Measurements from ENCODE around the gene CAPN11.
"Not testable (repeated sequence)": the region's sequence is repeated elsewhere in the genome, so short reads cannot be mapped to it uniquely, and the experiment has no call there.

CAPN11 gene

GRCh38 chr6:44183783-44184182 lies 25.2 kb downstream of the CAPN11 start:
- no peak for DNase-seq

- DNase-seq: not testable (repeated sequence)
These were observed 26.7 kb downstream of the CAPN11 start for GRCh38 chr6:44185356-44185755.

- DNase-seq: no peak
These were observed 27.5 kb downstream of the CAPN11 start for GRCh38 chr6:44185953-44186634.

GRCh38 chr6:44186635-44187025 lies 28.0 kb downstream of the CAPN11 start:
- no peak for DNase-seq

GRCh38 chr6:44188819-44189218 lies 30.2 kb downstream of the CAPN11 start:
- DNase-seq: no peak

- DNase-seq: no peak
These were observed 30.6 kb downstream of the CAPN11 start for GRCh38 chr6:44189257-44189656.

GRCh38 chr6:44190715-44191114 lies 32.1 kb downstream of the CAPN11 start:
- no peak for DNase-seq

GRCh38 chr6:44192428-44193041 lies 33.9 kb downstream of the CAPN11 start:
- DNase-seq: no peak

- no peak for DNase-seq
These were observed 34.8 kb downstream of the CAPN11 start for GRCh38 chr6:44193307-44193910.

- DNase-seq: no peak
These were observed 35.7 kb downstream of the CAPN11 start for GRCh38 chr6:44194326-44194725.

- not testable (repeated sequence) for DNase-seq
These were observed 37.7 kb downstream of the CAPN11 start for GRCh38 chr6:44196351-44196750.

GRCh38 chr6:44198684-44199083 lies 40.1 kb downstream of the CAPN11 start:
- no peak for DNase-seq

GRCh38 chr6:44199883-44200282 lies 41.3 kb downstream of the CAPN11 start:
- DNase-seq: no peak

- DNase-seq: no peak
These were observed 42.6 kb downstream of the CAPN11 start for GRCh38 chr6:44201200-44201599.

- DNase-seq: no peak
These were observed 43.2 kb downstream of the CAPN11 start for GRCh38 chr6:44201638-44202303.

GRCh38 chr6:44202332-44202971 lies 43.8 kb downstream of the CAPN11 start:
- DNase-seq: no peak

- DNase-seq: no peak
These were observed 44.5 kb downstream of the CAPN11 start for GRCh38 chr6:44202972-44203750.

- DNase-seq: no peak
These were observed 45.3 kb downstream of the CAPN11 start for GRCh38 chr6:44203955-44204354.

- no peak for DNase-seq
These were observed 49.3 kb downstream of the CAPN11 start for GRCh38 chr6:44207966-44208365.

- DNase-seq: no peak
These were observed 52.7 kb downstream of the CAPN11 start for GRCh38 chr6:44211284-44211683.

GRCh38 chr6:44214307-44214706 lies 55.7 kb downstream of the CAPN11 start:
- DNase-seq: no peak

GRCh38 chr6:44216677-44217331 lies 58.2 kb downstream of the CAPN11 start, which contains the start of gene MYMX:
MYMX (plus strand) TSS chr6:44216926; CDS start chr6:44217472, 546 bp downstream.
- DNase-seq: no peak

All from CD4-positive, alpha-beta T cell treated with Interleukin-17A for 4 hours (primary cell).